IPS DF 4.7 (cell line): ENCODE measurements around the gene TMIGD3.

Source experiments
- DNase-seq: peaks from one replicate; pipeline ENCODE4 v3.0.0-alpha.2; 2013; ENCODE audit warnings: low spot score; ENCODE audit errors: extremely low read depth

The TMIGD3 gene

DNA sequence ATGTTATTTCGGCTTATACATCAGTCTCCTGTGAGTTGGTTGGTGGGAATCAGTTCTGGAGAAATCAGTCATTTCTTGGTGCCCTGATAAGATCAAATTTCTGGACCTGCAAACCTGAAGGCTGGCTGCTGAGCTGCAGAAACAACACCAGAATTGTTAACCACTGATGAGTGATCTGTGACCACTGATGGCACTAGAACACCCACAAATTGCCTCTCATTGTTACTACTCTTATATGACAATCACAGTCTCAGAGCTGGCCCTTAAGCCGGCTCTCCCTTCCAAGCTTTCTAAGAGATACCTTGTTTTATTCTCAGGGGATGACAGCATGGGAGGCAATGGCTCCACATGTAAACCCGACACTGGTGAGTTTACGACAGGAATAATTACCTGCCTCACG, 27.7 kb downstream of the TMIGD3 start:
- DNase-seq, result no peak

DNA sequence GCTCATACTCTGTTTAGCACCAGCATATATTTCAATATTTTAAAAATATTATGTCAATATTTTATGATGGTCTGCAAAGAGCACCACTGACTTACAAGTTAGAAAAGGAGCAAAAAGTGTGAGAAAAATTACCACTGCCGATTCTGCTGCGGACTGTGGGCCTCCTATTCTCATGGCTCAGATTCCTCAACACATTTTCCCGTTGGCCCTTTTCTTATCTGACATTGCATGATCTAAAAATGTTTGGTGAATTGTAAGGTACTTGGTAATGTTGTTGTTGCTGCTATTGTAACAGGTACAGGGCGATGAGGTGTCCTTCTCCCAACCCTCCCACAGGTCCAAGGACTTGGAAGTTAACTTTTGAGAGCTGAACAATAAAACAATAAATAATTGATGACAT, 28.9 kb downstream of the TMIGD3 start:
- DNase-seq, result no peak

DNA sequence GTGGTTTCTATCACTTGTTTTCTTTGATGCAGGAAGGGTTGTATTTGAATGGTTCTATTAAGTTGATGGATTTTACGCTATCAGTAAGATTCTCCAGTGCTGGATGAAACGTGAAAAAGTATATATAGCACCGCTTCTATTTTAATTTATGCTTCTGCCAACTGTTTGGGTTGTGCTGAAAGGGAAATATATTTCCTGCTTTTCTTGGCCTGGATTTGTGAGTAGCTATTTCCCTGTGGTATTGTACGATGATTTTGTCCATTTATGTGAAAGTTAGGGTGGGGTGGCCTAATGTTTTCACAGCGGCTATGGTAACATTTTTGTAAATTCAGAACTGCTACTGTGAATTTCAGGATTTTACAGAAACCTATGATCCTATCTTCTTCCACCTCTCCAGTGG, 29.3 kb downstream of the TMIGD3 start:
- no peak for DNase-seq

DNA sequence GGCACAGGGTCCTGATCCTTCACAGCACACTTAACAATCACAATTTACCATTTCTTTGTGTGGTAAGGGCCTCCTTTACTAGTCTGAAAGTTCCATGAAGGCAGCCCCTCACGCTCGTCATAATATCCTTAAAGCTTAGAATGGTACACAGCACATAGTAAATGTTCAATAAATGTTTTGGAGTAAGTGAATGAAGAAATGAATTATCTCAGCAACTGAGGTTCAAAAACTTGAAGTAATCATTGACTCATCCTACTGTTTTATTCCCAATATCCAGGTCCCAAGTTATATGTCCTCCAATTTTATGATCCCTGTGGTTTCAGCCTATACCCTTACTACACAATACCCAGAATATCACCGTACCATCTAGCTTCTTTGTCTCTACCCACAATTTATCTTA, 31.9 kb downstream of the TMIGD3 start:
- DNase-seq, result no peak

DNA sequence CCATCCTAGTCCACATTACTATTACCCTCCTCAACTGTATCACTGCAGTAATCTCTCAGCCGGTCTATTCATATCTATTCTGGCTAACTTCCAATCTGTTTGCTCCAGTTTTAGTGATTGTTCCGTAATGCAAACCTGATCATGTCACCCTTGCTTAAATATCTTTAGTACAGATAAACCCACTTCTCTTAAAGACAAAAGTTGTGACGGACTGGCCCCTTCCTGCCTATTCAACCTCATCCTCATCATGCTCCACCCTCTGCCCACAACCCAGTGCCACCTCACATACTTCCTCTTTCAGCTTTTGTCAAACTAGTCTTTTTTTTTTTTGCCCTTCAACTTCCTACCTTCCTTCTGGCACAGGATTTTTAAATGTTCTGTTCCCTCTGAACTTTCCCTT, 32.4 kb downstream of the TMIGD3 start:
- no peak for DNase-seq

DNA sequence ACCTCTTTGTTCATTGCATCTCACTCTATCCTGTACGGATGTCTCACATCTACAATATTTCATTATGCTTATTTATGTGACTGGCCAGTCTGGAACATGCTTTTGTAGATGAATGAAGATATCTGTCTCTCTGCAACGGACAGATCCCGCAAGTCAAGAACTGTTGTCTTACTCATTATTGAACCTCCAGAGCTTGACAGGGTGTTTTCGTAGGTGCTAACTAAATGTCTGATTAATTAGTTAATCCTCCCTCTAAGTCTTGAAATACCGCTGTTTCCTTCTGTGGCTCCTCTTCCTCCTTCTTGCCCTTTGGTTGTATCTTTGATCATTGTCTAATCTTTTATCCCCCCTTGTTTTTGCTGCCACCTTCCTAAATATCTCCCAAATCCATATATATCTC, 32.8 kb downstream of the TMIGD3 start:
- DNase-seq, result no peak

DNA sequence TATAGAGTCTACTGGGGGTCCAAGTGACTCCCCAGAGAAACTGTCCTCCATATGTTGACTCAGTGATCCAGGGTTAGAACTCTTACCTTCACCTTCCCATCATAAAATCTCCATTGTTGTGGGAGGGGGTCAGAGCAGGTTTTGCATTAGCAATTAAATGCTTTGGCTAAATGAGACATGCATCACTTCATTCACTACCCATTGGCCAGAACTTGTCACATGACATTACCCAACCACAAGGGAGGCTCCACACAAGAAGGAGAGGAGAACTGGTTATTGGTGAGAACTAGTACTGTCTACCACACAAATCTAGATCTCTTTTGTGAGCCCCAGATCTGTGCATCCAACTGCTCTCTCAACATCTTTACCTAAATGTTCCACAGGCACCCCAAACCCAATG, 33.9 kb downstream of the TMIGD3 start:
- DNase-seq, result no peak

DNA sequence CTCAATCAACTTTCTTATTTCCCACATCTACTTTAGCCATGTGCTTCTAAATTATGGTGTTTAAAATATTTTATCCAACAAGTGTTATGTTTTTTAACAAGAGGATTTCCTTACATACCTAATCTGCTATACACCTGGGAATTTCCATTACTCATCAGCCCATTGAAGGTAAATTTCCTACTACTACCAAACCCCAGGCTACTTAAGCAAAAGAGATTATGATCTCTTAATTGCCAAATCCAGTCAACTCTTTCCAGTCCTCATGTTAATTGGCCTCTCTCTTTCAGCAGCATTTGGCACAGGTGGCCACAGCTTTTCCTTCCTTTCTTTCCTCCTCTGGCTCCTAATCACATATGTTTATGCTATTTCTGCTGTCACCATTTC, 34.7 kb downstream of the TMIGD3 start:
- DNase-seq, result no peak

DNA sequence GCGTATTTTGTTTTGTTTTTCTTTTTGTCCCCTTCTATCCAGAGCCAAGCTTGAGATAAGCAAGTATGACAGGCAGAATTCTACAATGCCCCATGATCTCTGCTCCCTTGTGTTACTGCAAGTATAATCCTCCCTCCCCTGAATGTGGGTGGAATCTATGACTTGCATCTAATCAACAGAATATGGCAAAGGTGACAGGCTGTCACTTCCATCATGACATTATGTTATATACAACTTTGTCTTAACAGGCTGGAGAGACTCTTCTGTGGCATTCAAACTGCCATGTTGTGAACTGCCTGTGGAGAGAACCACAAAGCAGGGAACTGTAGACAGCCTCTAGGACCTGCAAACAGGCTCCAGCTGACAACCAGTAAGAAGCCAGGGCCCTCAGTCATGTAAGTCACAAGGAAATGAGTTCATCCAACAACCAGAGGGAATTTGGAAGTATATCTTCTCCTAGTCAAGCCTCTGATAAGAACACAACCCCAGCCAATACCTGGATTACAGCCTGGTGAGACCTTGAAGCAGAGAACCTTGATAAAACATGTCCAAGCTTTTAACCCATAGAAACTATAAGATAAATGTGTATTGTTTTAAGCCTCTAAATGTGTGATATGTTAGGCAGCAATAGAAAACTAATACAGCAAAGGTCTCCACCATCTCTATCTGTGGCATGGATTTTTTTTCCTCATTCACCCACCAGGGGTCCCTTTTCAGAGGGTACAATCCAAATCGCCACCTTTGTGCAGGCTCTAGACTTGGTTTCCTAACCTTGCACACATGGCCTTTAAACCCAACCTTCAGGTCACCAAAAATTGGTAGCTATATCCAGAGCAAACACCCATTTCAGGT, 35.3 kb downstream of the TMIGD3 start:
- no peak for DNase-seq

DNA sequence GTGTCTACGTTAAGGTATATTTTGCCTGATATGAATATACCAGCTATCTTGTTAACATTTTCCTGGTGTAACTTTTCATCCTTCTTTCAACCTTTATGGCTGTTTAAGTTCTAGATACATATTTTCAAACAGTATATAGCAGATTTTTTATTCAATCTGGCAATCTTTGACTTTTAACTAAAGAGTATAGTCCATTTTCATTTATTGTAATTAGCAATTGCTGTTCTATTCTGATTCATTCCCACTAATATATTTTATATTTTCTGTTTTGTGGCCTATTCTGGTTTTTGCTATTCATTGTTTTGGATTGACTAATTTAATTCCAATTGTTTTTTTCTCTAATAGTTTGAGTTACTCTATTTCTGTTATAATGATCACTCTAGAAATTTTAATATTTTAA, 37.0 kb downstream of the TMIGD3 start:
- DNase-seq, result no peak

DNA sequence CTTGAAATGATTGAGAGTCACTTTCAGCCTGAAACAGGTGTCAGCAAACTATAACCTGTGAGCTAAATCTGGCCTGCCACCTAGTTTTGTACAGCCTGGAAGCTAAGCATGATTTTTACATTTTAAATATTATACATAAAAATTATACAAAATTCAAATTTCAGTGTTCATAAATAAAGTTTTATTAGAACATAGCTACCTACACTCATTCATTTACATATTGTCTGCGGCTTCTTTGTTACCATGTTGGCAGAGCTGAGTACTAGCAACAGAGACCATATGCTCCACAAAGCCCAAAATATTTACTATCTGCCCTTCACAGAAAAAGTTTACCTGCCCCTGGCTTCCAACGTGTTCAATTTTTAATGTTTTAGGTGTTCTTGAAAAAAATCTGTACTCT, 37.7 kb downstream of the TMIGD3 start:
- DNase-seq, result no peak

DNA sequence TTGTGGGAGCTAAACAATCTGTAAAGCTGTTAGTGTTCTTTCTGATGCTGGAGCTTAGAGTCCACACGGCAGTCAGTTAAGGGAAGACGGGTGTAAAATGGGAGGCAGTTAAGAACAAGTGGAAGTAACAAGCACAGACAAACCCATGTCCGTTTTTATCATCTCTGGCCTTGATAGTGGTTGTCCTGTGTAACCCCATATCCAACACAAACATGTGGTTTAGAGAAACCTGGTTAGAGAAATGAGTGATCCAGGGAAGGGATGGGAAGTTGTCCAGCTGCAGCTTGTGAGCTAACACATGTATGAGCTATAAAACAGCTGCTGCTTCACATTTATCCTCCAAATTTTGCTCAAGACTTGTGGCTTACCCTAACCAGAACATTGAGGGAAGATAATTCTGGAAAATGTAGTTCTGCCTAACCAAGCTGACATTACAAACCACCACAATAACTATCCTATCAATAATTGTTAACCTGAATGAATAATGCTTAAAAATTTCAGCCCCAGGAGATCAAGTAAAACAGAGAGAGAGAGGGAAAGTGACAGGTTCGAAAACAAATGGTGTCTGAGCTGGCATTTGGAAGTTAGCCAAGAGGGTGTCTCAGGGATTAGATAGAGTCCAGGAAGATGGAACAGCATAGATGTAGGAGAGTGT, 40.3 kb downstream of the TMIGD3 start:
- no peak for DNase-seq

DNA sequence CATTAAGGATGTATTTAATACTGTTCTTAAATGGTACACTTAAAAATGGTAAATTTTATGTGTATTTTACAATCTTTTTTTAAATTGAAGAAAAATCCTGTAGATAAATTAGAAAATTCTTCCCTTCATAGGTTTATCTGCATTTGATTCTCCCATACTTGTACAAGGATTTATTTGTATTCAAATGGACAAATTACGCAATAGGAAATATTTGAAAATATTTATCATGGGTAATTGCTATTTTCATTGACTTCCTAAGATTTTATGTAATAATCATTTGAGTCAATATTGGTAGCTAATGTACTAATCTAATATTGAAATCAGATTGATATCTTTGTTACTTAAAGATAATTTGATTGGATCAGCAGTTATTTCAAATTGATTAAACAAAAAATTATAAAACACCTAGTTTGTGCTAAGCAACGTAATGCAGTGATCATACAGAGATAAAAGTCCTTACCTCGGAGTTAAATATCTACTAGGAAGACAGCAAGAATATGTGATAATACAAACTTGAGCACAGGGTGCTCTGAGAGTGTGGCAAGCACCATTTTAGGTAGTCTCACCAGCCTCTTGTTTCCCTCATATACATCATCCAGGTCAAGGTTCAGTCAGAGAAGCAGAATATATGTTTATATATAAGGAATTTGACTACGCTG, 40.9 kb downstream of the TMIGD3 start:
- DNase-seq, result no peak

DNA sequence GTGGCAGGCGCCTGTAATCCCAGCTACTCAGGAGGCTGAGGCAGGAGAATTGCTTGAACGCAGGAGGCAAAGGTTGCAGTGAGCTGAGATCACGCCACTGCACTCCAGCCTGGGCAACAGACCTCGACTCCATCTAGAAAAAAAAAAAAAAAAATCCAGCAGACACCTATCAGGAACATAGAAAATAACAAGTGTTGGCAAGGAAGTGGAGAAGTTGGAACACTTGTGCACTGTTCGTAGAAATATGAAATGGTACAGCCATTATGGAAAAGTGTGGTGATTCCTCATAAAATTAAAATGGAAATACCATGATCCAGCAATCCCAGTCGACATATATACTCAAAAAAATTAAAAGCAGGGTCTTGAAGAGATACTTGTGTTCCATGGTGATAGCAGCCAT, 41.7 kb downstream of the TMIGD3 start:
- no peak for DNase-seq

DNA sequence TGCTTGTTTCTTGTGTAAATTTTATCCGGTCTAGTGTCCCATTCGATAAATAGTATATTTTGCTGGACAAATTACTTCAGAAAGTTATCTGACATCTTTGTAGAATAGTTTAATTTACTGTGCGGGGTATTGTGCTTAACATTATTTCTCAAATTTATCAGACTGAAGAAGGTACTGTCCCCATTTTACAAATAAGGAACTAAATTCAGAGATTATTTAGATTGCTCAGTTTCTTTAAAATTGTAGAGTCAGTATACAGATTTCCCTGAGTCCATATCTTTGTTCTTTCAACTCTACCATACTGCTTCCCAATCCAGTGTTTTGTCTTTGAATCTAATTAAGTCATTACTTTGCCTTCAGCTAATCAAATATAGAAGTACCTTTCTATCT, 47.8 kb downstream of the TMIGD3 start:
- no peak for DNase-seq

DNA sequence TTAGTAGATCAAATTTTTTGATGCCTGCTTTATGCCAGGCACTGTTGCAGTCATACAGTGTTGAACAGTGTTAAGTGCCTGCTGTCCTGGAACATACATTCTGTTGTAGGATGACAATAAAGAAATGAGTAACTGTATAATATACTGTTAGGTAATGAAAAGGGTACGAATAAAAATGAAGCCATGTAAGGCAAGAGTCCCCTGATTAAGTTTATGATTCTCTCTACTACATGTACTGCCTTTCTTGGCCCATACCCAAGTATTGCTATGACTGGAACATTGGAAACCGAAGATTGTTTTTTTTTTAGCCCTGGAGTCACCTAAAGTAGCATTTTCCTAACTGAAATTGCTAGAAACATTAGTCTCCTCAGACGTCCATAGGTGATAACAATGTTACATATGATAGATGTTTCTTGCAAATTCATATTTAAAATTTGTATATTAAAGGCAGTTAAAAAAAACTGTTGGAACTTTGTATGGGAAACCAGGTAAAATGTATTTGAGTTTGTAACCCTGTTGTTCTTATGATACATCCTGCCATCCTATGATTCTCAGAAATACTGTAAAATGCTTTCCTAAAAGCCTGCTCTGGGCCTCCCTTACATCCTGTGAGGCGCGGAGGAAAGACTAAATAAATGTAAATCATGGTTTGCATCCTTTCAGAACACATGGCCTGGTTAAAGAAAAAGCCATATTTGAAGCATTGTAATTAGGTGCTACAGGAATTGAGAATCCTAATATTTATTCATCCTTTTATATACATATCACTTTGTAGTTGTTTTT, 48.4 kb downstream of the TMIGD3 start:
- no peak for DNase-seq

DNA sequence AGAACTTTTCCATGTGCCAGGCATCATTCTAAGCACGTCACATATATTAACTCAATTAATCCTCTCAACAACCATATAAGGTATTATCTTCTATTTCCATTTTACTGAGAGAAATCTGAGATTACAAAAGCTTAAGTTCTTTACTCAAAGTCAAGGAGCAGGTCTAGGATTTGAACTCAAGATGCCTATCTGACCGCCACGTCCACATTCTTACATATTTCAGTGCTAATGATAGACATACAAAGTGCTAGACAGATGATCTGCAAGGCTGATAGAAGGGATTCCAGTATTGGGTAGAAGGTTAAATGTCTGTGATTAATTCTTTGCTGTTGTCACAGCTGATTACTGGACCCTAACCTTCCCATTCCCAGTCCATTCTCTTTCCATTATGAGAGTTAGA, 49.7 kb downstream of the TMIGD3 start:
- DNase-seq, result no peak

DNA sequence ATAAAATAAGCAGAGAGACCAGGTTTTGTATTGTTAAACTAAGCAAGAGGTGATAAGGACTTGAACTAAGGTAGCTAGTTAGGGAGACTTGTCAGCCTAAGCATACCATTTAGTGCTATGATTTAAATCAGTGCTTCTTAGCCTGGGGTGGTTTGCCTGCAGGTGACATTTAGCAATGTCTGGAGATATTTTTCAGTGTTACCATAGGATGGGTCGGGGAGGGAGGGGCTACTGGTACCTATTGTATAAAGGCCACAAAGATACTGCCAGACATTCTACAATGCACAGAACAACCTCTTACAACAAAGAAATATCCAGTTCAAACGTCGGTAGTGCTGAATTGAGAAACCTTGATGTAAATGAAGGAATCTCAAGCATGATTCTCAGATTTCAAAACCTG, 50.9 kb downstream of the TMIGD3 start:
- DNase-seq, result no peak

DNA sequence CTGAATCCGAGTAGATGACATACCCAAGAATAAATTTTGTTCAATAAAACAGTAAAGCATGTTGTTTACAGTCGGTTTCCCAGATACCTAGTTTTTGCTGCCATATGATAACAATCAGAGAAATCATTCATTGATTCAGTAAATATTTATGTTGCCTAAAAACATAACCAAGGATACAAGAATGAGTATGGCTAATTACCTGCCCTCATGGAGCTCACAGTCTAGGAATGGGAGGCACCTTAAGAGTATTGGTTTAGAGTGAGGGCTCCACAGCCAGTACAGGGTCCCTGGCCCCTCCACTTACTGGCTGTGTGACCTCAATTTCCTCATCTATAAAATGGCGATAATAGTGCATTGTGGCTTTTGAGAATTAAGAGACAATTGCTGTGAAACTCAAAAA, 53.2 kb downstream of the TMIGD3 start:
- no peak for DNase-seq

DNA sequence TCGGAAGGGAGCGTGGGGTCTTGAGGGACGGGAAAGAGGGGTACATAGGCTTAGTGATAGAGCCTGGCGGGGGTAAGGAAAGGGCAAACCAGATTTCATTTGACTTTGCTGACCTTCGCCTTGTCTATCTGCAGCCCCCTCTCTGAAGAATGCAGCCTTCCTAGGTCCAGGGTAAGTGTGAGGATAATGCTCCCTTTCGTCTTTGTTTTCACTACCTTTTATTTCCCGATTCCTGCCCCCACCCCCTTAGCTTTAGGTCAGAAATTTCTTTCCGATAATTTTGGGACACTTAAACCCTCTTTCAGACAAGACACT, 53.8 kb downstream of the TMIGD3 start:
- DNase-seq, result no peak

DNA sequence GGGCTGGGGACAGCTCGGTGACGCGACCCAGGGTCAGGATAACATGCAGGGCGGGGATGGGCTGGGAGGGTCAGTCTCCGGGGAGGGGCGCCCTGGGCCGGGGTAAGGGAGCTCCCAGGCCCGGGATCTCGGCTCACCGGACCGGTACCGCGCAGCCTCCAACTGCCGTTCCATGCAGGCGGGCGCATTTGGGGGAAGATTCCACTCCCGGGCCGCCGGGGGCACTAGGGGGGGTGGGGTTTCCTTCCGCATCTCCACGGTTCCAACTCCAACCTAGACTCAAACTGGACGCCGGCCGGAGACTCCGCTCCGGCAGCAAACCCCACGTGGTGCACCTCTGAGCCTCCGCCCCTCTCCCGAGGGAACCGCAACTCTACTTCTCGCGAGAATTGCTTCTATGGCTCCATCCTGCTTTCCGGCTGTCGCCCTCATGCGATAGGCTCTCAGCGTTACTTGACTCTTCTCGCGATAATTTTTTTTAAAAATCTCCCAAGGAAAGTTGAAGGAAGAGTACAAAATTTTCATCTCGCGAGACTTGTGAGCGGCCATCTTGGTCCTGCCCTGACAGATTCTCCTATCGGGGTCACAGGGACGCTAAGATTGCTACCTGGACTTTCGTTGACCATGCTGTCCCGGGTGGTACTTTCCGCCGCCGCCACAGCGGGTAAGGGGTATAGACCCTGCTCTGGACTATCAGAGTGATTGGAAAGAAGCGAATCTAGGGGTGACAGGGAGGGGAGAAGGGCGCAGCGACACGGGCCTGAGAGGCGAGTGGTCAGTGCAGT, 54.3 kb downstream of the TMIGD3 start, which contains the start of the genes ATP5PB and WDR77:
Gene ATP5PB, plus strand, starts transcription at position 547 of the 785 bp plus-strand sequence. Its CDS starts 78 bp downstream, at position 625.
Gene WDR77, minus strand, starts transcription at position 339 of the 785 bp plus-strand sequence. Its CDS starts 87 bp downstream, at position 252.
- DNase-seq, result peak; percentile 99
